OCI-LY1 (cell line): Measurements from ENCODE around the gene SDCBP2.
A peak's percentile ranks its signal among the peaks of the same experiment; 100 is the strongest.

Experiments used
- H2AFZ ChIP-seq: fragments of 200-600 bp; sonication (generic), shearing (Covaris generic); 2 replicates; pipeline ENCODE4 v1.6.0; 2014; ENCODE audit warnings: antibody characterized with exemption, mild to moderate bottlenecking, low read length
- H3F3A ChIP-seq: fragments of 200-600 bp; sonication (generic), shearing (Covaris generic); 2 replicates; pipeline ENCODE4 v1.6.0; 2014; ENCODE audit warnings: mild to moderate bottlenecking, antibody characterized with exemption, low read length, moderate library complexity; ENCODE audit not compliant: insufficient read depth
- H3K27ac ChIP-seq: fragments of 200-600 bp; sonication (generic); 2 replicates; pipeline ENCODE4 v1.5.1; 2014; ENCODE audit warnings: low read length, mixed run types, mild to moderate bottlenecking, low read depth; ENCODE audit not compliant: poor library complexity, severe bottlenecking
- H3K27me3 ChIP-seq: fragments of 200-600 bp; sonication (generic); 2 replicates; pipeline ENCODE4 v1.6.0; 2014; ENCODE audit warnings: antibody characterized with exemption, mild to moderate bottlenecking, low read length, moderate library complexity; ENCODE audit not compliant: insufficient read depth
- H3K36me3 ChIP-seq: fragments of 200-600 bp; sonication (generic); 2 replicates; pipeline ENCODE4 v1.6.1; 2014; ENCODE audit warnings: mild to moderate bottlenecking, antibody characterized with exemption, low read length, moderate library complexity, mixed read lengths; ENCODE audit not compliant: insufficient read depth
- H3K4me1 ChIP-seq: fragments of 200-600 bp; sonication (generic); 2 replicates; pipeline ENCODE4 v1.5.1; 2014; ENCODE audit warnings: mild to moderate bottlenecking, low read length, moderate library complexity; ENCODE audit not compliant: insufficient read depth, severe bottlenecking
- H3K4me2 ChIP-seq: fragments of 200-600 bp; sonication (generic), shearing (Covaris generic); 2 replicates; pipeline ENCODE4 v1.6.1; 2014; ENCODE audit warnings: low read length
- H3K4me3 ChIP-seq: fragments of 200-600 bp; sonication (generic); 2 replicates; pipeline ENCODE4 v1.5.1; 2014; ENCODE audit warnings: low read length, low read depth, mild to moderate bottlenecking, mixed read lengths; ENCODE audit not compliant: poor library complexity, severe bottlenecking
- H3K79me2 ChIP-seq: fragments of 200-600 bp; shearing (Covaris generic); 2 replicates; pipeline ENCODE4 v1.6.1; 2016; ENCODE audit warnings: mixed run types, low read length, mixed read lengths; ENCODE audit not compliant: insufficient read depth
- H3K9ac ChIP-seq: fragments of 200-600 bp; sonication (generic), shearing (Covaris generic); 2 replicates; pipeline ENCODE4 v1.6.1; 2014; ENCODE audit warnings: mild to moderate bottlenecking, low read length, mixed read lengths
- H3K9me2 ChIP-seq: fragments of 200-600 bp; sonication (generic), shearing (Covaris generic); 2 replicates; pipeline ENCODE4 v1.6.1; 2014; ENCODE audit warnings: low read depth, mild to moderate bottlenecking, low read length, mixed read lengths
- H3K9me3 ChIP-seq: fragments of 200-600 bp; shearing (Covaris generic); 2 replicates; pipeline ENCODE4 v1.6.1; 2014; ENCODE audit warnings: low read length, mixed read lengths
- H4K20me1 ChIP-seq: fragments of 200-600 bp; sonication (generic), shearing (Covaris generic); 2 replicates; pipeline ENCODE4 v1.6.0; 2016; ENCODE audit warnings: mild to moderate bottlenecking, low read length; ENCODE audit not compliant: insufficient read depth
- EZH2 ChIP-seq: fragments of 200-600 bp; sonication (generic), shearing (Covaris generic); IDR thresholded peaks from 2 replicates; pipeline ENCODE4 v1.8.0; 2017; ENCODE audit warnings: borderline replicate concordance, mixed run types, mild to moderate bottlenecking, antibody characterized with exemption, low read length, moderate library complexity, mixed read lengths
- TF ChIP-seq, protein P1 (sequence below): fragments of 200-600 bp; sonication (generic), shearing (Covaris generic); IDR thresholded peaks from 2 replicates; pipeline ENCODE4 v1.5.1; 2017; ENCODE audit warnings: mild to moderate bottlenecking, antibody characterized with exemption, low read length, moderate library complexity, mixed read lengths

Gene SDCBP2

GRCh38 chr20:1377341-1377871, 48.5 kb upstream of the SDCBP2 start:
- H3F3A ChIP-seq = no peaks in the 10 kb centered on the region
- no peak overlapping the region for H3K4me3 ChIP-seq
- no peaks in the 10 kb centered on the region for H3K9me2 ChIP-seq
- peaks cover 28% of the 10 kb centered on the region for H3K36me3 ChIP-seq
- peaks cover 62% of the 10 kb centered on the region for H3K79me2 ChIP-seq
- no peaks in the 10 kb centered on the region for H3K27me3 ChIP-seq
- peaks cover 5% of the 10 kb centered on the region for H4K20me1 ChIP-seq
- H2AFZ ChIP-seq = no peak overlapping the region
- no peaks in the 10 kb centered on the region for H3K9me3 ChIP-seq
- no peak for TF ChIP-seq EZH2
- peaks cover 41% of the 10 kb centered on the region for H3K4me1 ChIP-seq
- H3K4me2 ChIP-seq = peak overlapping the region; percentile 5; the same call in 1 of the 2 replicates
- H3K9ac ChIP-seq = no peak overlapping the region
- no peak overlapping the region for H3K27ac ChIP-seq

- Histone ChIP-seq H4K20me1 (peaks cover 5% of the 10 kb centered on the region), H3K9me3 (no peaks in the 10 kb centered on the region), H3K27ac (no peak overlapping the region), H3K4me1 (peaks cover 33% of the 10 kb centered on the region), H3K4me3 (no peak overlapping the region), H3F3A (no peaks in the 10 kb centered on the region), H3K36me3 (peaks cover 35% of the 10 kb centered on the region), H2AFZ (no peak overlapping the region), H3K79me2 (peaks cover 55% of the 10 kb centered on the region), H3K9ac (no peak overlapping the region), H3K9me2 (no peaks in the 10 kb centered on the region), H3K4me2 (no peak overlapping the region; the same call in 1 of the 2 replicates), H3K27me3 (no peaks in the 10 kb centered on the region)
- no peak for TF ChIP-seq EZH2
- TF ChIP-seq, protein P1, sequence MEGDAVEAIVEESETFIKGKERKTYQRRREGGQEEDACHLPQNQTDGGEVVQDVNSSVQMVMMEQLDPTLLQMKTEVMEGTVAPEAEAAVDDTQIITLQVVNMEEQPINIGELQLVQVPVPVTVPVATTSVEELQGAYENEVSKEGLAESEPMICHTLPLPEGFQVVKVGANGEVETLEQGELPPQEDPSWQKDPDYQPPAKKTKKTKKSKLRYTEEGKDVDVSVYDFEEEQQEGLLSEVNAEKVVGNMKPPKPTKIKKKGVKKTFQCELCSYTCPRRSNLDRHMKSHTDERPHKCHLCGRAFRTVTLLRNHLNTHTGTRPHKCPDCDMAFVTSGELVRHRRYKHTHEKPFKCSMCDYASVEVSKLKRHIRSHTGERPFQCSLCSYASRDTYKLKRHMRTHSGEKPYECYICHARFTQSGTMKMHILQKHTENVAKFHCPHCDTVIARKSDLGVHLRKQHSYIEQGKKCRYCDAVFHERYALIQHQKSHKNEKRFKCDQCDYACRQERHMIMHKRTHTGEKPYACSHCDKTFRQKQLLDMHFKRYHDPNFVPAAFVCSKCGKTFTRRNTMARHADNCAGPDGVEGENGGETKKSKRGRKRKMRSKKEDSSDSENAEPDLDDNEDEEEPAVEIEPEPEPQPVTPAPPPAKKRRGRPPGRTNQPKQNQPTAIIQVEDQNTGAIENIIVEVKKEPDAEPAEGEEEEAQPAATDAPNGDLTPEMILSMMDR = no peak
These were observed 47.7 kb upstream of the SDCBP2 start for GRCh38 chr20:1376408-1377270.

DNA sequence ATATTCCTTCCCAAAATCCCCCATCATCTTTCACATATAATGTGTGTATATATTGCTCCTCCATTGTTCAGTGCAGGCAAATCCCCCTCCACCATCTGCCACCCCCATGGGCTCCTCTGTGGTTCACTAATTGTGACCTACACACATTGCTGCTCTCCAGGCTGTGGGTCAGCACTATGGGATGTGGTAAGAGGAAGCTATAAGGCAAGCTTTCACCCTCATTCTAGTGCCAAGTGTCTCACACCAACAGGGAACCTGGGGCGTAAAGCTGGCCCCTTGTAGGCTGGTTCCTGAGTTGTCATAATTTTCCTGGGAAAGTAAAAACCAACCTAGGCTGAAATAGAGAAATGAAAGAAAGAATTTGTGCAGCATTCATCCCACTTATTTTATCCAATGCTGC, 47.1 kb upstream of the SDCBP2 start:
- no peak for TF ChIP-seq EZH2
- TF ChIP-seq, protein P1 = no peak
- H3K27me3 ChIP-seq = no peaks in the 10 kb centered on the region
- H3K4me1 ChIP-seq = peaks cover 30% of the 10 kb centered on the region
- no peak overlapping the region for H3K4me2 ChIP-seq
- no peaks in the 10 kb centered on the region for H3F3A ChIP-seq
- no peaks in the 10 kb centered on the region for H3K9me2 ChIP-seq
- H3K79me2 ChIP-seq = peaks cover 48% of the 10 kb centered on the region
- no peak overlapping the region for H3K4me3 ChIP-seq
- no peak overlapping the region for H3K27ac ChIP-seq
- peaks cover under 1% of the 10 kb centered on the region for H4K20me1 ChIP-seq
- H3K36me3 ChIP-seq = peaks cover 40% of the 10 kb centered on the region
- H3K9ac ChIP-seq = no peak overlapping the region
- no peak overlapping the region for H2AFZ ChIP-seq
- no peaks in the 10 kb centered on the region for H3K9me3 ChIP-seq
